BLaER1 treated with 17β-estradiol and CSF1 and Interleukin-3, amounts not matched to agents 10 nM and 100 nM (cell line): ENCODE measurements around the gene PLCG1.

Experiments used
- H3K27ac ChIP-seq, 11 experiments: shearing (Covaris generic); formaldehyde crosslinking; 2 replicates each; pipeline ENCODE4 v1.8.1; 2022
- H3K27me3 ChIP-seq, 11 experiments: shearing (Covaris generic); formaldehyde crosslinking; 2 replicates each; pipeline ENCODE4 v1.8.1; 2022
- H3K36me3 ChIP-seq, 11 experiments: shearing (Covaris generic); formaldehyde crosslinking; 2 replicates each; pipeline ENCODE4 v1.8.1; 2022
- H3K4me1 ChIP-seq, 10 experiments: shearing (Covaris generic); formaldehyde crosslinking; 2 replicates each; pipeline ENCODE4 v1.8.1; 2022
- H3K4me2 ChIP-seq, 11 experiments: shearing (Covaris generic); formaldehyde crosslinking; 2 replicates each; pipeline ENCODE4 v1.8.1; 2022
- H3K4me3 ChIP-seq, 10 experiments: shearing (Covaris generic); formaldehyde crosslinking; 2 replicates each; pipeline ENCODE4 v1.8.1; 2022
- H3K9ac ChIP-seq, 11 experiments: shearing (Covaris generic); formaldehyde crosslinking; 2 replicates each; pipeline ENCODE4 v1.8.1; 2022
- H3K9me3 ChIP-seq, 11 experiments: shearing (Covaris generic); formaldehyde crosslinking; replicated peaks in 1 of 11; 2 replicates each; pipeline ENCODE4 v1.8.1; 2022
- H4K20me1 ChIP-seq, 11 experiments: shearing (Covaris generic); formaldehyde crosslinking; 2 replicates each; pipeline ENCODE4 v1.8.1; 2022
- Cebpa-rat ChIP-seq, 11 experiments: shearing (Covaris generic); IDR thresholded peaks; 2 replicates each; pipeline ENCODE4 v1.8.1; 2022

The PLCG1 gene

DNA sequence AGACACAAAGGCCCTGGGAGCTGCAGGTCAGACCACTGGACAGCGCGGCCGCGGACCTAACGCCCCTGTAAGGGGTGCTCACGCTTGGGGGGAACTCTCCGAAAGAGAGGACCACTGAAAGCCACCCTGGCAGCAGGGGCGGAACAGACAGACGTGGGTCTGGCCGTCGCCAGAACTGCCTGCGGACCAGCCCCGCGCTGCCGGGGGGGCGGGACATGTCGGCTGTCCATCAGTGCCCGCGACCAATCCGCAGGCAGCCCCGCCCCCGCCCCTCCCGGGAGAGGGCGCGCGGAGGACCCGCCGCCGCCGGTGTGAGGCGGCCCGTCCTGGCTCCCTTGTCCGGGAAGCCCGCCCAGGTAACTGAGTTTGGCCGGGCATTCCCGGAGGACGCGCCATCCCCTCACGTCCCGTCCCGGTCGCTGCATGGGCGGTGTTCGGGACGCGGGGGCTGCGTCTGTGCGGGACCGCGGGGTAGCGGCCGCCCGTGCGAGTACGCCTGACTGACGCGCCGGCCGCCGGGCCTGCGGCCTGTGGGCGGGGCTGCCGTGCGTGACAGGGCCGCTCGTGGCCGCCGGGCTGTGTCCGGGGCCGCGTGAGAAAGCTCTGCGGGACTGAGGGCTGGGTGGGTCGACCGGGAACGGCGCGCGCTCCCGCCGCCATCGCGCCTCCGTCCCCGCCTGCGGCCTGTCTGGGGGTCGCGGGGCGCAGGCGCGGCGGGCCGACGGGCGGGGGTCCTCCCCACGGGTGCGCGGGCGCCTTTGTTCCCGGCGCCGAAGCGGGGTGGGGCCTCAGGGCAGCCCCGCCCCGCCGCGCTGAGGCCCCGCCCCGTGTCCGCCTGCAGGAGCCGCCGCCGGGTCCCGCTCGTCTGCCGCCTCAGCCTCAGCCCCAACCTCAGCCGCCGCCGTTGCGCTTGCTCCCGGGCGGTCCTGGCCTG lies at the start of gene PLCG1:
Gene PLCG1, plus strand, starts transcription at position 864 of the 934 bp plus-strand sequence. CDS start 99 bp downstream, outside the sequence.
- peak within 1 kb of the TSS; percentile 83 to 94 (median 91) for H3K4me3 ChIP-seq
- H3K9ac ChIP-seq: peak within 1 kb of the TSS; percentile 82 to 98 (median 96)
- H3K36me3 ChIP-seq: no peaks in the 10 kb centered on the region
- no peaks in the 10 kb centered on the region; a peak in 1 of 22 replicates for H3K27me3 ChIP-seq
- no peaks in the 10 kb centered on the region for H3K9me3 ChIP-seq
- peak within 1 kb of the TSS; percentile 83 to 99 (median 97) for H3K4me2 ChIP-seq
- peaks cover 0 to 47% (median 39%) of the 10 kb centered on the region in 11 experiments; a peak in 20 of 22 replicates for H4K20me1 ChIP-seq
- no peak for TF ChIP-seq Cebpa-rat (IDR thresholded peaks at IDR 0.05)
- H3K27ac ChIP-seq: peak within 1 kb of the TSS; percentile 72 to 97 (median 96); a peak in 21 of 22 replicates
- H3K4me1 ChIP-seq: peaks cover 39 to 62% (median 50%) of the 10 kb centered on the region in 10 experiments

DNA sequence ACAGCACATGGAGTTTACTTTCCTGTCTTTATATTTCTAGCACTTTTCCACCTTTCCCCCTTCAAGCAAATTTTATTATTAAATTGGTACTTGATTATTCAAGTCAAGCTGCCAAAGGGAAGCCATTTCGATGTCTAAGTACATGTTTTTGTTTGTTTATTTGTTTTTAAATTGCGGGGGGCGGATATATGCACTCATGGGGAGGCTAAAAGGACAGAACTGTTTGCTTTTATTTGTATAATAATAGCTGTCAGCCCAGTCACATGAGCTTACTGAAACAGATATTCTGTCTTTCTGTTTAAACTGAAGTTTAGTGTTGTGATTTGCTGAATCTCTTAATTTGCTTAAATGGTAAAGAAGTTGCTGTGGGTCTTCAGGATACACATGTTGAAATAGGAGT lies 49.6 kb upstream of the PLCG1 start:
- Histone ChIP-seq H3K4me1 (peaks cover 0 to 20% (median 5%) of the 10 kb centered on the region in 10 experiments; a peak in 8 of 20 replicates), H3K9me3 (no peaks in the 10 kb centered on the region), H3K4me2 (no peak overlapping the region), H3K27me3 (no peaks in the 10 kb centered on the region), H3K36me3 (peaks cover 89 to 100% (median 98%) of the 10 kb centered on the region in 11 experiments), H3K4me3 (no peak overlapping the region), H3K27ac (no peak overlapping the region), H3K9ac (no peak overlapping the region), H4K20me1 (peaks cover 0 to 46% (median 6%) of the 10 kb centered on the region in 11 experiments; a peak in 12 of 22 replicates)
- TF ChIP-seq Cebpa-rat (IDR thresholded peaks at IDR 0.05): no peak

- no peaks in the 10 kb centered on the region for H3K9me3 ChIP-seq
- TF ChIP-seq Cebpa-rat (IDR thresholded peaks at IDR 0.05): no peak
- H4K20me1 ChIP-seq: peaks cover 11 to 54% (median 19%) of the 10 kb centered on the region in 11 experiments; a peak in 19 of 22 replicates
- peaks cover 89 to 100% (median 98%) of the 10 kb centered on the region in 11 experiments for H3K36me3 ChIP-seq
- H3K27me3 ChIP-seq: no peaks in the 10 kb centered on the region
- H3K9ac ChIP-seq: no peak overlapping the region
- no peak overlapping the region for H3K27ac ChIP-seq
- no peak overlapping the region for H3K4me2 ChIP-seq
- H3K4me3 ChIP-seq: no peak overlapping the region
- H3K4me1 ChIP-seq: peaks cover 0 to 20% (median 5%) of the 10 kb centered on the region in 10 experiments; a peak in 8 of 20 replicates
Observed at GRCh38 chr20:41089555-41089954, 47.8 kb upstream of the PLCG1 start.

- Histone ChIP-seq H3K9me3 (no peaks in the 10 kb centered on the region), H3K27me3 (no peaks in the 10 kb centered on the region), H3K4me2 (no peak overlapping the region), H3K4me1 (peaks cover 0 to 3% (median 0%) of the 10 kb centered on the region in 10 experiments; a peak in 5 of 20 replicates), H3K36me3 (peaks cover 84 to 100% (median 97%) of the 10 kb centered on the region in 11 experiments), H3K9ac (no peak overlapping the region), H3K4me3 (no peak overlapping the region), H4K20me1 (peaks cover 17 to 68% (median 39%) of the 10 kb centered on the region in 11 experiments; a peak in 19 of 22 replicates), H3K27ac (no peak overlapping the region)
- no peak for TF ChIP-seq Cebpa-rat (IDR thresholded peaks at IDR 0.05)
Observed at GRCh38 chr20:41091927-41092326, 45.4 kb upstream of the PLCG1 start.

DNA sequence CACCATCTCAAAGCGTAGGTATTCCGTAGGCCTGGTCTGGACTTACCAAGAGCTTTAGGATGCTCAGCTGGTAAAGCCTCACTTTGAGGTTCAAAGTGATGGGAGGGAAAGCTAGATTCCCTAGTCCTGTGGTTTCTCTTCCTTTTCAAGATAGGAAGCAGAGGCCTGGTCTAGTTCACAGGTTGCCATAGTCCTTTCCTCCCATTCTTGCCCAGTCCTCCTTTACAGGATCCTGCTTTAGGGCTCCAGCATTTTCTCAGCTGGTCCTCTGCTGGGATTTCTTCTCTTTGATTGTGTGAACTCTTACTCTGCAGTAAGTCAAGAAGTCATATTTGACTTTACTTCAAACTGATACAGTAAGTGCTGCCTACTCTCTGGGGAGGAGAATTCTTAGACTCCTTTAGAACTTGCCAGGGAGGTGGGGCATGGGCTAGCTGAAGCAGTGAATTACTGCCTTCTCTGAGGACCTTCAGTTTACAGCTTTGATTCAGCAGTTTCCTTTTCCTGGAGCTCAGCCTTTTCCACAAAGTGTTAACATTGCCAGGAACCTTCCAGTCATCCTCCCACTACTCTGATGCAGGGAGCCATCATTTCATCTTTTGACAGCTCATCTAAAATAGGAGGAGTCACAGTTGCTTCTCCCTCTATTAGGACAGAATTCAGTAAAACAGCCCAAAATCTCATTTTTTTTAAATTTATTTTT lies 42.8 kb upstream of the PLCG1 start:
- H3K9me3 ChIP-seq: no peaks in the 10 kb centered on the region
- no peak overlapping the region for H3K27ac ChIP-seq
- H3K4me2 ChIP-seq: no peak overlapping the region
- peaks cover 90 to 100% (median 97%) of the 10 kb centered on the region in 11 experiments for H3K36me3 ChIP-seq
- no peaks in the 10 kb centered on the region for H3K4me1 ChIP-seq
- H4K20me1 ChIP-seq: peaks cover 17 to 55% (median 40%) of the 10 kb centered on the region in 11 experiments; a peak in 19 of 22 replicates
- no peaks in the 10 kb centered on the region for H3K27me3 ChIP-seq
- H3K9ac ChIP-seq: no peak overlapping the region
- no peak overlapping the region for H3K4me3 ChIP-seq
- TF ChIP-seq Cebpa-rat (IDR thresholded peaks at IDR 0.05): no peak

- Histone ChIP-seq H3K27me3 (no peaks in the 10 kb centered on the region), H3K36me3 (peaks cover 90 to 100% (median 97%) of the 10 kb centered on the region in 11 experiments), H3K4me1 (no peaks in the 10 kb centered on the region), H3K4me2 (no peak overlapping the region), H3K9me3 (no peaks in the 10 kb centered on the region), H4K20me1 (peaks cover 17 to 49% (median 40%) of the 10 kb centered on the region in 11 experiments; a peak in 18 of 22 replicates), H3K27ac (no peak overlapping the region), H3K9ac (no peak overlapping the region), H3K4me3 (no peak overlapping the region)
- no peak for TF ChIP-seq Cebpa-rat (IDR thresholded peaks at IDR 0.05)
Observed at GRCh38 chr20:41095110-41095969, 42.0 kb upstream of the PLCG1 start.

DNA sequence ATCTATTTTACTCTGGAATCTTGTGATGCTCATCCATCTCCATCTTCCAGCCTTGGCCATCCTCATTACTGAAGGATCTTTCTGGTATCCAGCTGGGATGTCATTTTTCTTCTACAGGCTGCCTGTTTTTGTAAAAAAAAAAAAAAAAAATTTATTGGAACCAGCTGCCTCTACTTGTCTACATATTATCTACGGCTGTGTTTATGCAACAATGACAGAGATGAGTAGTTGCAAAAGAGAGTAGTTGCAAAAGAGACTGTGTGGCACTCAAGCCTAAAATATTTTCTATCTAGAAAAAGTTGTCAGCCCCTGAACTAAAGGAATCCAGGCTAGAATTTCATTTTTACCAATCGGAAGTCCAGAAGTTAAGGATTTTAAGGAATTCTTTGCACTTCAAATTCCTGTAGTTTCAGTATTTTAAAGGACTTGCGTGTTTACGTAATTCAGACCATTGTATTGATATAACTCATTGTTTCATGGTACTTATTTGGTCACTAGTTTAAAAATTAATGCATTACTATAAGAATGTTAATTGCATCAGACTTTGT lies 38.6 kb upstream of the PLCG1 start:
- Histone ChIP-seq H3K4me1 (no peaks in the 10 kb centered on the region), H3K9ac (no peak overlapping the region), H3K27me3 (no peaks in the 10 kb centered on the region), H3K4me2 (no peak overlapping the region), H3K4me3 (no peak overlapping the region), H3K36me3 (peaks cover 94 to 100% (median 98%) of the 10 kb centered on the region in 11 experiments), H3K27ac (no peak overlapping the region), H4K20me1 (peaks cover 14 to 38% (median 30%) of the 10 kb centered on the region in 11 experiments; a peak in 18 of 22 replicates), H3K9me3 (no peaks in the 10 kb centered on the region)
- no peak for TF ChIP-seq Cebpa-rat (IDR thresholded peaks at IDR 0.05)

DNA sequence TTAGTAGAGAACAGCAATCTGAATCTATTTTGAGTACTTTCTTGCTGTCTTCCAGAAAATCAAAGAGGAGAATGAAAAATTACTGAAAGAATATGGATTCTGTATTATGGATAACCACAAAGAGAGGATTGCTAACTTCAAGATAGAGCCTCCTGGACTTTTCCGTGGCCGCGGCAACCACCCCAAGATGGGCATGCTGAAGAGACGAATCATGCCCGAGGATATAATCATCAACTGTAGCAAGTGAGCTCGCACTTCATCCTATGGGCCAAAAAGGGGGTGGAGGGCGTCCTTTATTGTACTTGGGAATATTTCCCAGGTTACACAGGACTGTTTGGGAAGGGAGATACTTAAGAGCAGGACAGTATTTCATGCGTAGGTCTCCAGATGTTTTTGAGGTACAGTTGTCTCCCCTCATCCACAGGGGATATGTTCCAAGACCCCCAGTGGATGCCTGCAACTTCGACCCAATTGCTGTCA lies 37.3 kb upstream of the PLCG1 start:
- H3K4me3 ChIP-seq: no peak overlapping the region
- peaks cover 94 to 100% (median 97%) of the 10 kb centered on the region in 11 experiments for H3K36me3 ChIP-seq
- H3K4me2 ChIP-seq: no peak overlapping the region
- H3K4me1 ChIP-seq: no peaks in the 10 kb centered on the region
- H3K9me3 ChIP-seq: no peaks in the 10 kb centered on the region
- H3K27me3 ChIP-seq: no peaks in the 10 kb centered on the region
- H3K9ac ChIP-seq: no peak overlapping the region
- TF ChIP-seq Cebpa-rat (IDR thresholded peaks at IDR 0.05): no peak
- peaks cover 2 to 31% (median 21%) of the 10 kb centered on the region in 11 experiments; a peak in 17 of 22 replicates for H4K20me1 ChIP-seq
- H3K27ac ChIP-seq: no peak overlapping the region
